BE2C (cell line): ENCODE results near the gene PDSS2.

Experiments
- DNase-seq: peaks from one replicate; pipeline ENCODE4 v3.0.0-alpha.2; 2020
- H3K27me3 ChIP-seq: fragments of 250-450 bp; sonication (Bioruptor Pico); 2 replicates; pipeline ENCODE4 v1.5.1; 2020; ENCODE audit warnings: mild to moderate bottlenecking
- H3K36me3 ChIP-seq: fragments of 250-450 bp; sonication (Bioruptor Pico); 2 replicates; pipeline ENCODE4 v1.5.1; 2020; ENCODE audit warnings: mild to moderate bottlenecking
- H3K4me1 ChIP-seq: fragments of 250-450 bp; sonication (Bioruptor Pico); 2 replicates; pipeline ENCODE4 v1.5.1; 2020
- H3K4me3 ChIP-seq: 2 replicates; pipeline ENCODE4 v1.5.1; 2011; ENCODE audit warnings: low read depth, low read length
- H3K9me3 ChIP-seq: fragments of 250-450 bp; sonication (Bioruptor Pico); 2 replicates; pipeline ENCODE4 v1.5.1; 2020
- TF ChIP-seq, protein P1 (sequence below): IDR thresholded peaks from 2 replicates; pipeline ENCODE4 v1.5.1; 2012; ENCODE audit warnings: mild to moderate bottlenecking, low read depth, low read length

Gene PDSS2

DNA sequence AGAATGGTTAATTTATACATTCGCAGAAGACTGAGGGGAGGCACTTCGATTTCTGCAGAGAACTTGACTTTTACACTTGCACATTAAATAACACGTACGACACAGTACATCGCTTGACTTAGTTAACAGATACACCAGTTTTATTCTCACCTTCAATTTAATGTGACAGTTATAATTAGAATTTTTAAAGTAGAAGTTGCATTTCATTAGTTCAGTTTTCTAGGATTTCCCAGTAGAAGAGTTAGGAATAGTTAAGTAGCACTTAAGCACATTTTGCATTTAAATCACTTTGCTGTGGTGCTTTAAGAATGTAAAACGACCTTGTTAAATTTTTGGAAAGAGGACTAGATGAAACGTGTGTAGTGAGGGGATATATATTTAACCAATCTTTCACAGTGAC lies 342.4 kb downstream of the PDSS2 start:
- Histone ChIP-seq H3K27me3 (no peaks in the 10 kb centered on the region), H3K9me3 (no peaks in the 10 kb centered on the region), H3K4me3 (peak overlapping the region; percentile 82), H3K36me3 (no peaks in the 10 kb centered on the region), H3K4me1 (no peaks in the 10 kb centered on the region)
- TF ChIP-seq, protein P1, sequence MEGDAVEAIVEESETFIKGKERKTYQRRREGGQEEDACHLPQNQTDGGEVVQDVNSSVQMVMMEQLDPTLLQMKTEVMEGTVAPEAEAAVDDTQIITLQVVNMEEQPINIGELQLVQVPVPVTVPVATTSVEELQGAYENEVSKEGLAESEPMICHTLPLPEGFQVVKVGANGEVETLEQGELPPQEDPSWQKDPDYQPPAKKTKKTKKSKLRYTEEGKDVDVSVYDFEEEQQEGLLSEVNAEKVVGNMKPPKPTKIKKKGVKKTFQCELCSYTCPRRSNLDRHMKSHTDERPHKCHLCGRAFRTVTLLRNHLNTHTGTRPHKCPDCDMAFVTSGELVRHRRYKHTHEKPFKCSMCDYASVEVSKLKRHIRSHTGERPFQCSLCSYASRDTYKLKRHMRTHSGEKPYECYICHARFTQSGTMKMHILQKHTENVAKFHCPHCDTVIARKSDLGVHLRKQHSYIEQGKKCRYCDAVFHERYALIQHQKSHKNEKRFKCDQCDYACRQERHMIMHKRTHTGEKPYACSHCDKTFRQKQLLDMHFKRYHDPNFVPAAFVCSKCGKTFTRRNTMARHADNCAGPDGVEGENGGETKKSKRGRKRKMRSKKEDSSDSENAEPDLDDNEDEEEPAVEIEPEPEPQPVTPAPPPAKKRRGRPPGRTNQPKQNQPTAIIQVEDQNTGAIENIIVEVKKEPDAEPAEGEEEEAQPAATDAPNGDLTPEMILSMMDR = no peak
- DNase-seq = no peak

GRCh38 chr6:107116328-107116892 lies 343.0 kb downstream of the PDSS2 start:
- Histone ChIP-seq H3K36me3 (no peaks in the 10 kb centered on the region), H3K4me1 (no peaks in the 10 kb centered on the region), H3K4me3 (peak overlapping the region; percentile 82), H3K9me3 (no peaks in the 10 kb centered on the region), H3K27me3 (no peaks in the 10 kb centered on the region)
- TF ChIP-seq, protein P1 = peak; percentile 9; the same call in 1 of the 2 replicates
- peak; percentile 51 for DNase-seq

GRCh38 chr6:107115695-107116327 lies 343.6 kb downstream of the PDSS2 start:
- H3K36me3 ChIP-seq = no peaks in the 10 kb centered on the region
- H3K9me3 ChIP-seq = no peaks in the 10 kb centered on the region
- peak; percentile 87 for DNase-seq
- no peaks in the 10 kb centered on the region for H3K4me1 ChIP-seq
- H3K27me3 ChIP-seq = no peaks in the 10 kb centered on the region
- peak overlapping the region; percentile 82 for H3K4me3 ChIP-seq
- TF ChIP-seq, protein P1 = no peak

GRCh38 chr6:107114926-107115694 lies 344.3 kb downstream of the PDSS2 start, which contains the start of gene BEND3:
Gene BEND3, minus strand, starts transcription at chr6:107115515. Its CDS starts 16,230 bp downstream, at chr6:107099285.
- no peaks in the 10 kb centered on the region for H3K9me3 ChIP-seq
- peak within 1 kb of the TSS; percentile 82 for H3K4me3 ChIP-seq
- H3K4me1 ChIP-seq = no peaks in the 10 kb centered on the region
- no peaks in the 10 kb centered on the region for H3K36me3 ChIP-seq
- no peaks in the 10 kb centered on the region for H3K27me3 ChIP-seq
- TF ChIP-seq, protein P1 = no peak
- DNase-seq = peak; percentile 61

DNA sequence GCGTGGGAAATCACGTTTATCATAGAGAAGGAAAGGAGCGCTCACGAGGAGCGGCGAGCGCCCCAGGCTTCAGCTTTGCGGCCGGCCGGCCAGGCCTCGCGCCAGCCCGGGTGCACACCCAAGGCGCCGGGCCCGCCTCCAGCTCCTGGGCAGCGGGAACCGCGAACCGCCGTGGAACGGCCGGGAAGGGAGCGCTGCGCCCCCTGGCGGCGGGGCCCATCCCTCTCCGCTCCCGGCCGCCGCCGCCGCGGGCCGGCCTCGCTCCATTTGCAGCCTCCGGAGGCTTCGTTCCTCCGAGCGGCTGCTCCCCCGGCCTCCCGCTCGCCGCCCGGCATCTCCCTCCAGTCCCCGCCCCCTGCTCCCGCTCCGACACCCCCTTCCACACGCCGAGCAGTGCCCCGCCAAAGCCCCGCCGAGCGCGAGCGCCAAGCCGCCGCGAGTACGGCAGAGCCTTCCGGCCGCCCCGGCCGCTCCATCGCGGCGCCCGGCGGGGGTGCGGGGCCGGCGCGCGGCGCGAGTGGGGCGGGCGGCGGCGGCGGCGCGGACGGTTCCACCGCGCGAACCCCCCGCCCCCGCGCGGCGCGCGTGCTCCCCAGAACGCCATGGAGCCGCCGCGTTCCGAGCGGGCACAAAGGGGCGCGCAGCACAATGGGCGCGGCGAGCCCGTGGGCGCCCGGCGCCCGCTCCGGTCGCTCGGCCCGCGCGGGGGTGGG lies 345.0 kb downstream of the PDSS2 start:
- peak; percentile 92 for DNase-seq
- Histone ChIP-seq H3K4me1 (no peaks in the 10 kb centered on the region), H3K27me3 (no peaks in the 10 kb centered on the region)

More for the DNA sequence above, 345.0 kb downstream of the PDSS2 start:
- TF ChIP-seq, protein P1 = peak; percentile 46
- Histone ChIP-seq H3K9me3 (no peaks in the 10 kb centered on the region), H3K4me3 (peak overlapping the region; percentile 58), H3K36me3 (no peaks in the 10 kb centered on the region)
